ENCODE results near the gene RAPGEF1.
A peak's percentile ranks its signal among the peaks of the same experiment; 100 is the strongest.

The RAPGEF1 gene

GRCh38 chr9:131611586-131612315, 128.1 kb downstream of the RAPGEF1 start:
- Histone ChIP-seq H3K27ac (ENCODE audit: low read depth, low read length) (no peak overlapping the region), H3K36me3 (ENCODE audit: control insufficient read depth, insufficient read depth, low read length) (no peaks in the 10 kb centered on the region), H4K8ac (ENCODE audit: low read depth, low read length) (no peak overlapping the region), H3K4me2 (ENCODE audit: low read length) (no peak overlapping the region), H4K5ac (ENCODE audit: low read length) (no peak overlapping the region), H3K79me2 (ENCODE audit: control insufficient read depth, insufficient read depth, low read length) (no peaks in the 10 kb centered on the region), H3K4me1 (ENCODE audit: control insufficient read depth, low read depth, low read length) (peaks cover 13% of the 10 kb centered on the region), H3K9ac (ENCODE audit: low read length) (no peak overlapping the region), H3K18ac (ENCODE audit: low read length) (no peak overlapping the region), H3K79me1 (ENCODE audit: low read length) (no peaks in the 10 kb centered on the region), H2BK5ac (ENCODE audit: low read length) (no peak overlapping the region), H3K4me3 (ENCODE audit: low read length) (no peak overlapping the region), H2BK15ac (replicated peaks; ENCODE audit: low read depth) (no peak overlapping the region), H3K27me3 (ENCODE audit: insufficient read depth, low read length, poor library complexity) (no peaks in the 10 kb centered on the region), H3K56ac (ENCODE audit: low read length) (no peak overlapping the region), H3K23ac (ENCODE audit: low read length) (no peak overlapping the region), H3K4ac (ENCODE audit: low read depth, low read length) (no peak overlapping the region), H2BK120ac (ENCODE audit: low read depth, low read length) (no peak overlapping the region), H2AK5ac (ENCODE audit: low read length) (no peak overlapping the region)
- WGBS (ENCODE audit: extremely low coverage, insufficient coverage, low lambda C conversion rate), result no CpG with 5 or more reads among the region's 11 CpGs
- no peak for DNase-seq

GRCh38 chr9:131610231-131610761, 129.6 kb downstream of the RAPGEF1 start:
- H3K4me1 ChIP-seq (ENCODE audit: control insufficient read depth, low read depth, low read length), result peaks cover 13% of the 10 kb centered on the region
- no peak overlapping the region for H3K9ac ChIP-seq (ENCODE audit: low read length)
- H4K5ac ChIP-seq (ENCODE audit: low read length), result no peak overlapping the region
- H3K27me3 ChIP-seq (ENCODE audit: insufficient read depth, low read length, poor library complexity), result no peaks in the 10 kb centered on the region
- H2BK15ac ChIP-seq (replicated peaks; ENCODE audit: low read depth), result no peak overlapping the region
- H3K4me2 ChIP-seq (ENCODE audit: low read length), result no peak overlapping the region
- H3K79me1 ChIP-seq (ENCODE audit: low read length), result no peaks in the 10 kb centered on the region
- no peak overlapping the region for H3K18ac ChIP-seq (ENCODE audit: low read length)
- no peak overlapping the region for H4K8ac ChIP-seq (ENCODE audit: low read depth, low read length)
- no peak overlapping the region for H2BK120ac ChIP-seq (ENCODE audit: low read depth, low read length)
- no peak overlapping the region for H3K56ac ChIP-seq (ENCODE audit: low read length)
- H3K4me3 ChIP-seq (ENCODE audit: low read length), result no peak overlapping the region
- H3K27ac ChIP-seq (ENCODE audit: low read depth, low read length), result no peak overlapping the region
- H3K79me2 ChIP-seq (ENCODE audit: control insufficient read depth, insufficient read depth, low read length), result no peaks in the 10 kb centered on the region
- no peak overlapping the region for H3K4ac ChIP-seq (ENCODE audit: low read depth, low read length)
- DNase-seq, result no peak
- WGBS (ENCODE audit: extremely low coverage, insufficient coverage, low lambda C conversion rate), result no CpG with 5 or more reads among the region's 7 CpGs
- no peaks in the 10 kb centered on the region for H3K36me3 ChIP-seq (ENCODE audit: control insufficient read depth, insufficient read depth, low read length)
- H2BK5ac ChIP-seq (ENCODE audit: low read length), result no peak overlapping the region
- no peak overlapping the region for H3K23ac ChIP-seq (ENCODE audit: low read length)
- H2AK5ac ChIP-seq (ENCODE audit: low read length), result no peak overlapping the region

- Histone ChIP-seq H3K56ac (ENCODE audit: low read length) (peak overlapping the region; percentile 6), H4K8ac (ENCODE audit: low read depth, low read length) (no peak overlapping the region), H3K23ac (ENCODE audit: low read length) (peak overlapping the region; percentile 26), H4K5ac (ENCODE audit: low read length) (no peak overlapping the region), H3K4ac (ENCODE audit: low read depth, low read length) (peak overlapping the region; percentile 58), H3K4me3 (ENCODE audit: low read length) (no peak overlapping the region), H3K27ac (ENCODE audit: low read depth, low read length) (peak overlapping the region; percentile 62), H3K79me2 (ENCODE audit: control insufficient read depth, insufficient read depth, low read length) (no peaks in the 10 kb centered on the region), H2BK120ac (ENCODE audit: low read depth, low read length) (no peak overlapping the region), H3K79me1 (ENCODE audit: low read length) (no peaks in the 10 kb centered on the region), H3K4me2 (ENCODE audit: low read length) (no peak overlapping the region), H2BK15ac (replicated peaks; ENCODE audit: low read depth) (no peak overlapping the region), H2BK5ac (ENCODE audit: low read length) (no peak overlapping the region), H3K4me1 (ENCODE audit: control insufficient read depth, low read depth, low read length) (peaks cover 13% of the 10 kb centered on the region), H3K9ac (ENCODE audit: low read length) (peak overlapping the region; percentile 23), H3K36me3 (ENCODE audit: control insufficient read depth, insufficient read depth, low read length) (no peaks in the 10 kb centered on the region), H3K27me3 (ENCODE audit: insufficient read depth, low read length, poor library complexity) (no peaks in the 10 kb centered on the region), H2AK5ac (ENCODE audit: low read length) (no peak overlapping the region), H3K18ac (ENCODE audit: low read length) (no peak overlapping the region)
- peak; percentile 67 for DNase-seq
- WGBS (ENCODE audit: extremely low coverage, insufficient coverage, low lambda C conversion rate), result no CpG with 5 or more reads among the region's 14 CpGs
These were observed 130.6 kb downstream of the RAPGEF1 start for GRCh38 chr9:131609099-131609830.

- H2BK120ac ChIP-seq (ENCODE audit: low read depth, low read length), result no peak overlapping the region
- H3K56ac ChIP-seq (ENCODE audit: low read length), result peak overlapping the region; percentile 69
- no peak overlapping the region for H3K4me2 ChIP-seq (ENCODE audit: low read length)
- WGBS (ENCODE audit: extremely low coverage, insufficient coverage, low lambda C conversion rate), result no CpG with 5 or more reads among the region's 12 CpGs
- no peak overlapping the region for H4K8ac ChIP-seq (ENCODE audit: low read depth, low read length)
- peak overlapping the region; percentile 62 for H3K27ac ChIP-seq (ENCODE audit: low read depth, low read length)
- no peak overlapping the region for H3K18ac ChIP-seq (ENCODE audit: low read length)
- H2BK15ac ChIP-seq (replicated peaks; ENCODE audit: low read depth), result no peak overlapping the region
- H3K36me3 ChIP-seq (ENCODE audit: control insufficient read depth, insufficient read depth, low read length), result no peaks in the 10 kb centered on the region
- no peaks in the 10 kb centered on the region for H3K79me2 ChIP-seq (ENCODE audit: control insufficient read depth, insufficient read depth, low read length)
- no peak overlapping the region for H2AK5ac ChIP-seq (ENCODE audit: low read length)
- no peak overlapping the region for H3K4me3 ChIP-seq (ENCODE audit: low read length)
- H3K4me1 ChIP-seq (ENCODE audit: control insufficient read depth, low read depth, low read length), result peaks cover 13% of the 10 kb centered on the region
- H3K79me1 ChIP-seq (ENCODE audit: low read length), result no peaks in the 10 kb centered on the region
- DNase-seq, result peak; percentile 98
- no peak overlapping the region for H2BK5ac ChIP-seq (ENCODE audit: low read length)
- no peak overlapping the region for H3K23ac ChIP-seq (ENCODE audit: low read length)
- no peaks in the 10 kb centered on the region for H3K27me3 ChIP-seq (ENCODE audit: insufficient read depth, low read length, poor library complexity)
- no peak overlapping the region for H4K5ac ChIP-seq (ENCODE audit: low read length)
- peak overlapping the region; percentile 58 for H3K4ac ChIP-seq (ENCODE audit: low read depth, low read length)
- peak overlapping the region; percentile 23 for H3K9ac ChIP-seq (ENCODE audit: low read length)
These were observed 131.3 kb downstream of the RAPGEF1 start for GRCh38 chr9:131608493-131609037.

- Histone ChIP-seq H2BK15ac (replicated peaks; ENCODE audit: low read depth) (no peak overlapping the region), H2BK120ac (ENCODE audit: low read depth, low read length) (no peak overlapping the region), H2AK5ac (ENCODE audit: low read length) (no peak overlapping the region), H3K79me1 (ENCODE audit: low read length) (no peaks in the 10 kb centered on the region), H3K23ac (ENCODE audit: low read length) (no peak overlapping the region), H3K4me1 (ENCODE audit: control insufficient read depth, low read depth, low read length) (peaks cover 10% of the 10 kb centered on the region), H4K5ac (ENCODE audit: low read length) (no peak overlapping the region), H3K4me3 (ENCODE audit: low read length) (no peak overlapping the region), H3K79me2 (ENCODE audit: control insufficient read depth, insufficient read depth, low read length) (no peaks in the 10 kb centered on the region), H3K27me3 (ENCODE audit: insufficient read depth, low read length, poor library complexity) (no peaks in the 10 kb centered on the region), H3K27ac (ENCODE audit: low read depth, low read length) (no peak overlapping the region), H3K36me3 (ENCODE audit: control insufficient read depth, insufficient read depth, low read length) (no peaks in the 10 kb centered on the region), H4K8ac (ENCODE audit: low read depth, low read length) (no peak overlapping the region), H3K56ac (ENCODE audit: low read length) (no peak overlapping the region), H3K9ac (ENCODE audit: low read length) (no peak overlapping the region), H3K18ac (ENCODE audit: low read length) (no peak overlapping the region), H3K4me2 (ENCODE audit: low read length) (no peak overlapping the region), H3K4ac (ENCODE audit: low read depth, low read length) (no peak overlapping the region), H2BK5ac (ENCODE audit: low read length) (no peak overlapping the region)
- DNase-seq, result peak; percentile 21
- WGBS (ENCODE audit: extremely low coverage, insufficient coverage, low lambda C conversion rate), result no CpG with 5 or more reads among the region's 8 CpGs
These were observed 132.3 kb downstream of the RAPGEF1 start for GRCh38 chr9:131607591-131607990.
